HG03103 (cell line): ENCODE measurements around the gene LPP.
"Not testable (repeated sequence)": the region's sequence is repeated elsewhere in the genome, so short reads cannot be mapped to it uniquely, and the experiment has no call there.

ENCODE experiments used
- ATAC-seq: cut with Tn5 transposase; IDR thresholded peaks from one replicate; pipeline ENCODE4 v1.9.1; 2021; ENCODE audit warnings: low read depth; ENCODE audit not compliant: unreplicated experiment

LPP gene

DNA sequence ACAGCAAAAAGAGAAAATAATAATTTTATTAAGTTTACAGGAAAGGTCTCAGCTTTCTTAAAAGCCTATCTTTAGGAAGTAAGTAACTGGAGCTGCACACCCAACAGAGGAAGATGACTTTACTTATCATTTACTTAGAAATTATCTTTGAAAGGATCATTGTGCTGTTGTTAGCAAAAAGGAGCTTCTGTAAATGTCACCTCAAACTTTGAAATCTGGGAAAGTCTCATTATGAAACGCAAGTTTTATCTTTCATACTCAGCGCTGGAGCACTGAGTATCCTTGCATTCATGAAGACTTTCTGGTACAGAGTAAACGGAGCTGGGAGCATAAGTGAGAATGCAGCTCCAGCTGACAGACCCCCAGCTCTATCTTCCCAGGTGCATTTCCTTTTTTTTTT lies 526.6 kb downstream of the LPP start:
- ATAC-seq = no peak

DNA sequence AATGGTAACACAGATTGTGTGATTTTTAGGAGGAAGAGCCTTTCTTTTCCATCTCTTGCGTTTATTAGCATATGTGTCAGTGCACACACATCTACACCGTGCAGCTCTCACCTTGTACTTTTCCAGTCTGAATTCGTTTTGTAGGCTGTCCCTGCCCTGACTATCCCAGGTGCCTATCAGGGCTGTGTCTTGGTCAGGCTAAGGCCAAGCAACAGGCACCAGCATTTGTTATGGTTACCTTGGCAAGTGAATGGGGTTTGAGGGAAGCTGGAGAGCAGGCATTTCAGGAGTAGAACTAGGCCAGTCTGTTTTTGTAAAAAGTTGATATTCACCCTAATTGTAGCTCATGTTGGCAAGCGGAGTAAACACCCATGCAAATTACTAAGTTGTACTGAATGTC lies 528.4 kb downstream of the LPP start:
- ATAC-seq = no peak

DNA sequence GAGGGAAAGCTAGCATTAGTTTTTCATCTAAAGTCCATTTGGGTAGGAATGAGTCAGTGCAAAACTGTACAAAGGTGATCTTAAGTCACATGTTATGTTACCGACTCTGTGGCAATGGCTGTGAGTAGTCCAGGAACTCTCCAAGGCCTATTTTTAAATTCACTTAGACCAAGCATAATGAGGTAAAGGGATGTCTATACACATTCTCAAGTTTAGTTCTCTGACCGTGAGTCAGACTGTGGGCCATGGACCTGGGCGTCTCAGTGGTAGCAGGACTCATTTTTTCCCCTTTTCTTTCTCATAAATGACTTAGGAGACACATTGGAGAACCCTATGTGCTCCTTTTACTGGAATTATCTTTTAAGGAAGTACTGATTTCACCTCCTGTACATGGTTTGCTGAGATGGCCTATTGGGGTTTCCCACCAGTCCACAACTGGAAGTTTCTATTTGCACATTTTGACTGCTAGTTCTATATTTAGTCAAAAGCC lies 529.1 kb downstream of the LPP start:
- no peak for ATAC-seq

DNA sequence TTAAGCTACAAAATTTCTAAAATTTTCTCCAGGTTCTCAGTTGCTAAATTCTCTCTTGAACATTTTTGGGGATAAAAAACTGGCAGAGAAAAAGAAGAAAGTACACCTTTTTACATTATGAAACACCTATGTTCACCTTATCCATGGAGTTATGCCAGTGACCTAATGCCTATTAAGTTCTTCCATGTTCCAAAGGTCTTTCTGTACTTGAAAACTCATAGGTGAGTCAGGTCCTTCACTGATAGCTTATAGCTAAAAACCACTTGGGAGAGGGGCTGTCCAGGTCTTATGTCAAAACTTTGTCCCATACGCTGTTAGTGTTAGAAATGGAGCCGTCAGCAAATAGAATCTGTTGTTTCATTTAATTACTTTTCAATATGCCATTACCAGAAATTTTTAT lies 530.3 kb downstream of the LPP start:
- no peak for ATAC-seq

DNA sequence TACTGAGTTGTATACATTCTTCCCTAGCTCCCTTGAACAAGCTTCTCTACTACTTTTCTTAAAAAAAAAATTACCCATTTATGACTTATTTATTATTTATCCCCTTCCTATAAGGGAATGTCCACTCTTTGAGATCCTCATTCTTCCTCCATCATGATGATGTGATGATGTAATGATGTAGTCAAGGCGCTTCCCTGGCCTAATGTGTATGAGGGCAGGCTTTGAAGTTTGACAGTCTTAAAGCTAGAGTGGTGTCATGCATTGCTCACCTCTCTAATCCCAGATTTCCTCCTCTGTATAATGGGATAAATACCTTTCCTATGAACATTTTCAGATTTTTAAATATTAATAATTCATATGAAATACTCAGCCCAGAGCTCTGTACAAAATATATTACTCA lies 531.8 kb downstream of the LPP start:
- no peak for ATAC-seq

DNA sequence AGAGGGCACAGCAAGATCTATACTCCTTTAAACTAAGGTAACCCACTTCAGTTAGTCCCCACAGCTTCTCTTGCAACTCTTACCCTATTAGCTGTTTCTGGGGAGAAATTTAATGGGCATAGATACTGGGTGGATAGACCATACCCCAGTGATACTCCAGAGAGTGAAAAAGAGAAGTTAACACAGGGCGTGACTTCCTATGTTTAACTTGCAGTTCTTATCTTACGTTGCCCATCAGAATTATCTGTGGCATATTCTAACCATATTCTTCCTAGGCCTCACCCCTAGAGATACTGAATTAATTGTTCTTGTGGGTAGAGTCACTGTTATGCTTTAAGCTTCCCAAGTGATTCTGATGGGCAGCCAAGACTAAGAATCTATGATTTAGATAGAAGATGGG lies 532.4 kb downstream of the LPP start:
- no peak for ATAC-seq

DNA sequence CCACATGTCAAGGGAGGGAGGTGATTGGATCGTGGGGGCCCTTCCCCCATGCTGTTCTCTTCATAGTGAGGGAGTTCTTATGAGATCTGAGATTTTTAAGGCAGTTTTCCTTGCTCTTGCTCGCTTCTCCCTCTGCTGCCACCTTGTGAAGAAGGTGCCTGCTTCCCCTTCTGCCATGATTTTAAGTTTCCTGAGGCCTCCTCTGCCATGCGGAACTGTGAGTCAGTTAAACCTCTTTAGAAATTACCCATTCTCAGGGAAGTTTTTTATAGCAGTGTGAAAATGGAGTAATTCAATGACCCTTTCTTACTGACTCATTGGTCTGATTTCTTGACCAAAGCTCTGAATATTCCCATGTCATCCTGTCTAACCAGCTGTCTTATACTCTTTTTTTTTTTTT lies 533.4 kb downstream of the LPP start:
- ATAC-seq = no peak

DNA sequence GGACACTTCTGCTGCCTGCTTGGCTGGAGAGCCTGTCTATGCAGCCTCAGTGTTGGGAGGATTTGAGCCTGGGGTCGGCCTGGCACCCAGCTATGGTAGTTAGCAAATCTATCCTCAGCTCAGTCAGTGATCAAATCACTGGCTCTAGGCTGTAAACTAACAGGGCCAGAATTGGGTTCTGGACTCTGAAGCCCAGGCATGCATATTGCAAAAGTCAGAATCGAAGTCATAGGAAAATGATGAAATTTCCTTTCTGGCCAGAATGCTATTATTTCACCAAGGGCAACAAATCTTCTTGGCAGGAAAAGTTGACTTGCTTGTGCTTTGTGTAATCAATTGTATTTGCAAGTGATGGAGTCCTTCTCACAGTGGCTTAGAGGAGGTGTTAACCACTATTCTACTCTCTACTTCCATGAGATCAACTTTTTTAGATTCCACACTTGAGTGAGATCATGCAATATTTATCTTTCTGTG lies 535.2 kb downstream of the LPP start:
- no peak for ATAC-seq

DNA sequence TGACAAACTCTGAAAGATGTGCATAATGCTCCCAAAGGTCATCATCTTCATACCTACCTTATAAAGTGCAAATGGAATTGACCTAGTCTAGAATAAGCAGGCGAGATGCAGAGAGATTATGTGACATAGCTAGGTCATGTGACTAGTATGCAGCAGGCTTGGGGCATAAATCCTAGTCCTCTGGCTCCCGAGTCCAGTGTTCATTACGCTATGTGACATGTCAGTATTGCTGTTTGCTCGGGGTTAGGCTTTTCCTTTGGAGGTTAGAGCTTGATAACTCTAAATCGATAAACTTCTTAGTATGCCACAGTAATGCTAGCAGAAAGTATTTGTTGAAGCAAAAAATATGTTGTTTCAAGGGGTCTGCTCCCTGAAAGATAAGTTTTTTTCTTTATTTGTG lies 536.1 kb downstream of the LPP start:
- no peak for ATAC-seq

DNA sequence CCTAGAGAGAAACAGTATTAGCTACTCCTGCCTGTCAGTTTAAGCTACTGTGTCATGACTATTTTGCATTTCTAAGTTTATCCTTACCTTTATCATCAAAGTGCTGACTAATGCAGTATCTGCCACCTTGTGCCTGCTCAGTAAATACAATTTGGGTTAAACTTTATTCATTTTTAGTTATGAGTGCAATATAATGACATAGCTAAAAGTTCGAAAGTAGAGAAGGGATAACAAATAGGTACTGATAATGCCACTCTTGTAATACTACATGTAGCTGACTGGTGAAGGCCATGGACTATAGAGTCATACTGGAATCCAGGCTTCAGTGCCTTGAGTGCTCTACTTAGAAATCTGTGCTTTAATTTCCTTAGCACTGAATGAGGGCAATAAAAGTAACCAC lies 537.0 kb downstream of the LPP start:
- no peak for ATAC-seq

DNA sequence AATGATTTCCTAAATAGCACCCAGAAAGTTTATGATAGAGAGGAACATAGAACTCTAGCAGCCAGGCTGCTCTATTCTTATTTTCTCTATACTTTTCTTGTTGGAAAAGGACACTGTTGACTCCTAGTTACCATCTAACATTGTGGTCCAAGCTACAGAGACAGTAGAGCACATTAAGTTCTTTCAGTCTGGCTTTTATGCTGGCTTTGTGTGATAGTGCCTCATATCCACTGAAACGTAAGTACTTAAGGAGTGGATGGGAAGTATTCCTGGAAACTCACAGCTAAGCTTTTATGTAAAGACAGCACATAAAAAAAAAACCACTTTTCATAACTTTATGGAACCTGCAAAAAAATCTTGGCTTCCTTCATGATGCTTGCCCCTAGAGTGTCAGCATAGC lies 537.7 kb downstream of the LPP start:
- no peak for ATAC-seq

DNA sequence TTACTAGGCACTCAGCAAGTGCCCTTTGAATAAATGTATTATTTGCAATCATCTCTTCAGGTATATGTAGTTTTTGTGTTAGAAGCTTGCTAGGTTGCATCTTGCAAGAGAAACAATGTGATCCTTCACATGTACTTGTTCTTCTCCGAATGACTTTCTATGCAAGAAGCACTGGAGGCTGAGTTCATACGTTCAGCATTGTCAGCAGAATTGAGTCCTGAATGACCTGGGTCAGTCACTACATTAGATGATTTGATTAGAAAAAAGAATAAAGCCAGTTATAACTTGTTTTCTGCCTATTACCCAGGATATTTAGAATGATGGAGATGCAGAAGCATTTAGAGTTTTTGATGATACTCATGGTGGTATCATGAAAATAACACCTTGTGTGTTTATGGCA lies 538.7 kb downstream of the LPP start:
- no peak for ATAC-seq

DNA sequence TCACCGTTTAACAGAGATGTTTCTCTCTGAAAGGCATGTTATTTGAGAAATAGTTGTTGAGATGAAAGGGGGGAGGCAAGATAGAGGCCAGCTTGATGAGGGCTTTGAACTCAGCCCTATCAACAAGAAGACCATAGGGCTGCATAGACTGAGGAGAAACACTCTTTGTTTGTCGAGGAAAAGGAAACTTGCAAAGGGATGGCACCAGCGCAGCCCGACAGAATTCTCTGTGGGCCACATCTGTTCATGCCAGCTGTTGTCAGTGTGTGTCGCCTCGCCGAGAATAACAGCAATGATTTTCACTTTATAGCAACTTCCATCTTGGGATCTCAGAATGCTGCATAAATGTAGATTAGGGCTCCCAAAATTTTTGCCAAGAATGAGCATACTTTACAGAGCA lies 539.5 kb downstream of the LPP start:
- no peak for ATAC-seq

DNA sequence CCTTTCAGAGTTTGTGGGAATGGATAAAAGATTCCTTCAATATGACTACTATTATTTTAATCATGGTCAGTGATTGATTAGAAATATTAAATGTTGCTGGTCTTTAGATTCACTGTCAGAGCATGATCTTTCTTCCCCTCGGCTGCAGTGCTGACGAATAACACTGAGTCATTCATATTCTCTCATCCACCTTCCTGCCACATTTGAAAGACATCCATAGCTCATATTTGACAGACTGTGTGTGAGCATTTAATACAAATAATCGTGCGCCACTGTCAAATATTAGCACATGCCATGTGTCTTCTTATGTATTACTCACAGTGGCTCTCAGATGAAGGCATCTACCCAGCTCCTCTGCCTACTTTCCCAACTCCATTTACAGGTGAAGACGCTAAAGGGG lies 541.3 kb downstream of the LPP start:
- no peak for ATAC-seq

DNA sequence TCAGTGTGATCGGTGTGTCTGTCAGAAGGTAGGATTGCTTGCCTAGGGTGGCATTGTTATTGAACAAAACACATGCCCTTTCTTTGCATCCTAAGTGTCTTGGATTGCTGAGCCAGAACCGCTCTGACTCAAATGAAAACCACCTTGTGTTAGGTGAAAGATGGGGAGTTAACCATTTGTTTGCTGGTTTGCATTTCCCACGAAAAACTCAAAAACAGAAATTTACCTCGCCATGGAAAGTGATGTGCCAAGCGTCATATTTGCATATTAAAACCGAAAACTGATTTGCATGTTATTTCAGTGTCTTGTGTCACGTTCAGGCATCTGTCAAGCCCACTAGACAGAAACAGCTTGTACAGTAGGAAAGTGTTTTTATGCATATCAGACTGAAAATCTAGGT lies 543.2 kb downstream of the LPP start:
- peak; percentile 87 for ATAC-seq

DNA sequence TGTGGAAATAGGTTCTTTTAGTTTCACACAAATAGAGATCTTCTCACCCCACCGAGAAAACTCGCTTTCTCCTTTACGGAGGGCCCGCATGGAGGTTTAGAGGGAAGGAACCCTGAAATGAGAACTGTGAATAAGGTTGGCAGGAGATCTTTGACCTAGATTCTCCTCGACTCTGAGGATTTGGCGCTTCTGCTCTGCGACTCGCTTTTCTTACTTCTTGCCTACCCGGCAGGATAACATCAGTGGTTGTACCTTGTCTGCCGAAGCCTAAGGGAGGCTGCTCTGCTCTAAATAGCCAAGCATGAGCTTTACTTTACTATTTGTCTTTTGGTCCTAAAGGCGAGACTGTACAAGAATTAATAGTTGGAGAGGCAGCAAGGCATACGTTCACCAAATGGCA lies 544.5 kb downstream of the LPP start:
- no peak for ATAC-seq

DNA sequence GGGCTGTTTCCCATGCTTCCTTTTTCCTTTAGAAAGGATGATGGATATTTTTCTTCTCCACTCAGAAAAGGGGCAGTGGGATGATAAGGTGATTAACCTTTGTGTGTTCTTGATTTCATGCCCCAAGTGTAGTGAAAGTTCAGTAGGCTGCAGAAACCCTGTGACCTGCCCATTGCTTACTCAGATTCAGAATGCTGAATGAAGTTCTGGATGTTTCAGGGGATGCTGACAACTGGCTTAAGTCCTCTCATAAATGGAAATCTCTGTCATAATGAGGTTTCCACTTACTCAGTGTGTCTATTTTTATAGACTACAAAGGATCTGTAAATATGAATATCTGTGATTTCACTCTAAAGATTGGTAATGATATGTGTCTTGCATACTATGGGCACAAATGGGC lies 546.5 kb downstream of the LPP start:
- ATAC-seq = no peak

DNA sequence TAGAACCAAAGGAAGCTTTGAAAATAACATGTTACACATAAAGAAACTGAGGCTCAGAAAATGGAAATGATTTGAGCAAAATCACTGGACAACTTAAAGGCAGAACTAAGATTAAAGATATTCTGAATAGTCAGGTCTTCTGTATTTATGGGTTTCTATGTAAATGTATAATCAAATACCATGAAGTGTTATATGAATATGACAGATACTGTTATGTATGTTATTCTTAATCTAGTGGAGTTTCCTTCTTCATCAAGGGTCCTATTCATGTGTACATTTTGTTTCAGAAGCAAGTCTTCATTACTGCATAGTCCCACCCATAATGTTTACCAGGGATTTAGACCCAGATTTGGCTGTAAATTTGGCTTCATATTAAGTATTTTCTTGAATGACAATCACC lies 547.0 kb downstream of the LPP start:
- no peak for ATAC-seq

DNA sequence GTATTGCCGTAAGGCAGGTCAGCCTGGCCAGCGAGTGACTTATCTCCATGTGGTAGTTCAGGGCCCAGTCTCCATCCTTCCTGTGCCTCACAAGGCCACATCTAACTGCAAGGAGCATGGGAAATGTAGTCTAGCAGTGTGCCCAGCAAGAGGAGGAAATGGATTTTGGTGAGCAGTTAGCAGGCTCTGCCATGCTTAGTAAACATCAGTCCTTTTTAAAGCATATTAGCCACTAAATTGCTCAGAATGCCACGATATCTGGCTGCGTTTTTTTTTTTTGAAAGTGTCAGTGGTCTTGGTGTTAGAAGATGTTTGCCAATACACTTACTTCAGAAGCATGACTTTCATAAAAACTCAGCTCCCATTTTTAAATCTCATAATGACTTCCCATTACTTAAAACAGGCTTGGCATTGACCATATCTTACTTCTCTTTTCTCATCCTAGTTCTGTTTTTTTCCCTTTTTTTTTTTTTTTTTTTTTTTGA lies 547.6 kb downstream of the LPP start:
- ATAC-seq = no peak

DNA sequence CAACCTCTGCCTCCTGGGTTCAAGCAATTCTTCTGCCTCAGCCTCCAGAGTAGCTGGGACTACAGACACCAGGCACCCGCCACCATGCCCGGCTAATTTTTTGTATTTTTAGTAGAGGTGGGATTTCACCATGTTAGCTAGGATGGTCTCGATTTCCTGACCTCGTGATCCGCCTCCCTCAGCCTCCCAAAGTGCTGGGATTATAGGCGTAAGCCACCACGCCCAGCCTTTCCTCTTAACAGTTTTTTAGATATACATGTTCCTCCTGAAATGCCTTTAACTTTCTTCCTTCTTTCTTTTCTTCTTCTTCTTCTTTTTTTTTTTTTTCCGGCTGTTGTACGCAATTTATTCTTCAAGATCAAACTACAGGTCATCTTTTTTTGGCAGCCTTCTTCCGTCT lies 548.1 kb downstream of the LPP start:
- ATAC-seq = not testable (repeated sequence)

DNA sequence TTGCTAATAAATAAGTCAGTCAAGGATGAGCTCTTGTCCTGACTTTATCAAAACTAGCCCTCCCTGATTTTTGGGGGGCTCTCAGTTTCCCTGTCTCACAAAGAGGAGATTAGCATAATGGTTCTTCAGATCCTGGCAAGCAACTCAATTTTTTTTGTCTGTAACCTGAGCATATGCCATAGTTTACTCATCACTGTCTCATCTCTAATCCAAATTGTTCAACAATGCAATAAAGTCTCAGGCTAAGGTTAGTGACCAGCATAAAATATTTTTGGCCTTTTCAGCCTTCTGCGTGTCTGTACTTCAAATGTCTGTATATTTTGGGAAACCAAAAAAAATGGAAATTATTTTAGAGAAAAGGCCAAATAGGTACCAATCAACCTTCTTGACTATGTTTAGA lies 552.2 kb downstream of the LPP start:
- ATAC-seq = no peak

DNA sequence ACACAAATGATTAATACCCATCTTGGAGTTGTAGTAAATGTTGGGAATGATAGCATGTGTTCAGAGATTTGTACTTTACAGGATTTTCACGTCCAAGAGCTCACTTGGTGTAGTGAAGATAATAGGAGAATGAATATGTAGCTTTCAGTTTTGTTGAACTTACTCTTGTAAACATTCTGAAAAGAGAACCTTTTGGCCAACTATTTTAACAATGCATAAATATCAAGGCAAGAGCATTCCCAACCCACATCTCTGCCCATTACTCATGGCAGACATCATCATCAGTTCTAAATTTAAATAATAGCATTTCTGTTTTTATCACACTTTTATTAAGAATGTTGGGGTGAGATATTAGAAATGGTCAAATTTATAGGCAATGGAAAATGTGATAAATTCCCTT lies 552.6 kb downstream of the LPP start:
- ATAC-seq = no peak
